ENCODE measurements around the gene TMSB10.

GRCh38 chr2:84946204-84947009 is 41.0 kb downstream of the TMSB10 start:
- TF ChIP-seq, protein P1, sequence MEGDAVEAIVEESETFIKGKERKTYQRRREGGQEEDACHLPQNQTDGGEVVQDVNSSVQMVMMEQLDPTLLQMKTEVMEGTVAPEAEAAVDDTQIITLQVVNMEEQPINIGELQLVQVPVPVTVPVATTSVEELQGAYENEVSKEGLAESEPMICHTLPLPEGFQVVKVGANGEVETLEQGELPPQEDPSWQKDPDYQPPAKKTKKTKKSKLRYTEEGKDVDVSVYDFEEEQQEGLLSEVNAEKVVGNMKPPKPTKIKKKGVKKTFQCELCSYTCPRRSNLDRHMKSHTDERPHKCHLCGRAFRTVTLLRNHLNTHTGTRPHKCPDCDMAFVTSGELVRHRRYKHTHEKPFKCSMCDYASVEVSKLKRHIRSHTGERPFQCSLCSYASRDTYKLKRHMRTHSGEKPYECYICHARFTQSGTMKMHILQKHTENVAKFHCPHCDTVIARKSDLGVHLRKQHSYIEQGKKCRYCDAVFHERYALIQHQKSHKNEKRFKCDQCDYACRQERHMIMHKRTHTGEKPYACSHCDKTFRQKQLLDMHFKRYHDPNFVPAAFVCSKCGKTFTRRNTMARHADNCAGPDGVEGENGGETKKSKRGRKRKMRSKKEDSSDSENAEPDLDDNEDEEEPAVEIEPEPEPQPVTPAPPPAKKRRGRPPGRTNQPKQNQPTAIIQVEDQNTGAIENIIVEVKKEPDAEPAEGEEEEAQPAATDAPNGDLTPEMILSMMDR (IDR thresholded peaks at IDR 0.05; ENCODE audit: low read depth, low read length): peak; percentile 11
- TF ChIP-seq POLR2A (IDR thresholded peaks at IDR 0.05; ENCODE audit: extremely low read depth, insufficient read length) (no peak), MAX (IDR thresholded peaks at IDR 0.05; ENCODE audit: low read depth, low read length) (no peak)

Data from NB4 (cell line).